Dermis blood vessel endothelial cell (primary cell): ENCODE data around the gene SH3TC2. TPM values are rescaled to one million over a fixed set of nuclear protein-coding genes. Genes with fewer than 3 reads are reported as not detected.

Experiments used
- DNase-seq: peaks from one replicate; pipeline ENCODE4 v3.0.0; 2010
- total RNA-seq: library from RNA; depleted of rRNA; stranded (reverse); fragments of >200 nt; gene quantifications from 2 replicates; pipeline ENCODE4 v1.2.3, GENCODE V29; 2014

SH3TC2 gene
- total RNA-seq, 1 donor from 2014 or later: 18.0 TPM

DNA sequence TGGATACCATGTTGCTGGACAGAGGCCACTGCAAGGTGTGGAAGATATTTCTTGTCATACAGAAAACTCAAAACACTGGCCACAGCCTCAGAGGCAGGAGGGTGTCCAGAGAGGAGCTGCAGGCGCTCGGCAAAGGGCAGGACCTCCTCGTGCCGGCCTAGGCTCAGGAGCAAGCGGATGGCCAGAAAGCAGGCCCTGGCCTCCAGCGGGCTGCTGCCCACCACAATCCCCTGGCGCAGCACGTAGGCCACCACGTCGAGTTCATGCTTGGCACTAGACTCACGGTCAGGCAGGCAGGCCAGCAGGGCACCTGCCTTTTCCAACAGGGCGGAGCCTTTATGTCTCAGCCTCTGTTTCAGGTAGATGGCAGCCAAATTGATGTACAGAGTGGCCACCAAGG, 35.2 kb downstream of the SH3TC2 start:
- no peak for DNase-seq

DNA sequence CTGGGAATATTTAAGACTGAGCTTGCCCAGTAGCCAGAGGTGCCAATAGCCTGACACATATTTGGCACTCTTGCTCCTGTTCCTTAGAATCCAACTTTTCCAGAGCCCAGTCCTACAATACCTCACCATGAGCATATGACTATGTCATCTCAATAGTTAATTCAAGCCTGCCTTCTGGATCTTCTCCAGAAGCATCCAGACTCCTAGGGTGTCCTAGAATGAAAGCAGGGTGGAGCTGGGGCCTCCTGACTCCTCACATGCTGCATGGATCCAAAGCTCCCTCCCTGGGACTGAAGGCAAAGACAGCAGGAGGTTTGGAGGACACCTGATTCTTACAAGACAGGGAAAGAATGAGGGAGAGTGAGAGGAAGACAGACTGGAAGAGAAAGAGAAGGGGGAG, 37.9 kb downstream of the SH3TC2 start:
- DNase-seq: no peak

DNA sequence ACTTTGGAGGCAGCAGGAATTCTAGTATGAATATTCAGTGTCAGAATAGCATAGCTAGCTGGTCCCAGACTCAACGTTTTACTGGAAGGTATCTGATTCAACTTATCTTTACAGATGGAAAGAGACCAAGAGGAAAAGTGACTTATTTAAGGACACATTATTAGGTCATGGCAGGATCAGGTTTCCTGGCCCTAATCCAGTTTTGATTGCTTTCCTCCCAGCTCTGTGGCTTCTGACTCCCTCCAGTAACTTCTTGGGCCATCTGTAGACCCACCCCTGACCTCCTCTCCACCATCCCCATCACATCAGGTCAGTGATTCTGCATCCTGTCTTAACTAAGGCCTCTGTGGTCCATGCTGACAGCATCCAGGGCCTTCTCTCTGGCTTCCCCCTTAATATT, 38.4 kb downstream of the SH3TC2 start:
- DNase-seq: peak; percentile 48

DNA sequence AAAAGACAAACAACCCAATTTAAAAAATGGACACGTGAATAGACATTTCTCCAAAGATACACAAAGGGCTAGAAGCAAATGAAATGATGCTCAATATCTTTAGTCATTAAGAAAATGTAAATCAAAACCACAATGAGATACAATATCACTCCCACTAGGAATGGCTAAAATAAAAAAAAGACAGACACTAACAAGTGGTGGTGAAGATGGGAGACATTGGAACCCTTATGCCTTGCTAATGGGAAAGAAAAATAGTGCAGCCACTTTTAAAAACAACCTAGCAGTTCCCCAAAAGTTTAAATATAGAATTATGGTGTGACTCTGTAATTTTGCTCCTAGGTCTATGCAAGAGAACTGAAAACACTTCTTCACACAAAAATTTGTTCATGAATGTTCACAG, 40.7 kb downstream of the SH3TC2 start:
- no peak for DNase-seq

DNA sequence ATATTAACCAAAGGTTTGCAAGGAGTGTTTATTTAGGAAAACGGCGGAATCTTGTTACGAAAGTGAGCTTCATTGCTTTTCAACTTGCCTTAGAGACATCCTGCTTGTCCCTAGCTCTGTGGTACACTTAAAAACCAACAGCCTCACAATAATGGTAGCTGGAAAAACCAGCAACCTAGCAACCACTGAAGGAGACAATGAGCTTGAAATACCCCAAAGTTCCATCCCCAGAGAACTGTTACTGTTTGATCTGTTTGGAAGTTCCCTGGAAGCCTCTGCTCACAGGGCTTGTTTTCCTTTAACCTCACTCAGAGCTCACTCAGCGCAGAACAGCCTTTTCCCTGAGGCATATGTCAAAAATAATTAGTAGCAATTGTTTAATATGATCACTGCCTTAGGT, 43.2 kb downstream of the SH3TC2 start:
- DNase-seq: peak; percentile 24

DNA sequence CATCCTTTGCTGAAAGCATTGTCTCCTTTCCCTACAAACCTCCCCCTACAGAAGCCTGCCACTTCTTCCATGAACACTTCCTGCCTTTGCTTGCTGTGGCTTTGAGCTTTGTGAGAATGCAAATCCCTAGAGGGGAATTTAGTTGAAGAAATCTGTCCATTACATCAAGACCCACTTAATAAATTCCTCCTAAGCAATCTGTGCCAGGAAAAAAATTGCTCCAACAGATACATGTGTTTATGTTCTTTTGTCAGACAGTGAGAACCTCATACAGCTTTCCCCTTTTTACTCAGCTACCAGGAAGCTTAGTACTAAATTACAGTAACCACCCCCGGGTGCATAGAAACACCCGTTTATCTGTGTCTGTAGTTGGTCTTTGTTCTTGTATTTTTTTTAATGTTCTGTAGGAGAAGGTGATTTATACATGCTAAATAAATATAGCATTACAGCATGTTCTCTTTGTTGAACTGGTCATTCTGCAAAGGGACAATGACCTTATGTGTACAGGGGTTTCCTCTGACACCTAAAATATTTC, 43.9 kb downstream of the SH3TC2 start:
- DNase-seq: peak; percentile 66

DNA sequence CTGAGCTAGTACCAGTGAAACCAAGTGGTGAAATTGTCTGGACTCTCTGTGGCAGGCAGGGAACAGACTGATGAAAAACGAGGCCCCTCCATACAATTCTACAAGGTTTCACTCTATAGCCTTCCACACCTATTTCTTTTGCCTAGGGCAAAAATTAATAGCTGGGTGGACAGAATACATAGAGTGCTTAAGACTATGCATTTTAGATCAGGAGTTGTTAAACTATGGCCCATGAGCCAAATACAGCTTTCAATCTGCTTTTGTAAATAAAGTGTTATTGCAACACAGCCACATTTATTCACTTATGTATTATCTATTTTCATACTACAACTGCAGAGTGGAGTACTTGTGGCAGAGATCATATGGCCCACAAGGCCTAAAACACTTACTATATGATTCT, 45.2 kb downstream of the SH3TC2 start:
- DNase-seq: no peak

DNA sequence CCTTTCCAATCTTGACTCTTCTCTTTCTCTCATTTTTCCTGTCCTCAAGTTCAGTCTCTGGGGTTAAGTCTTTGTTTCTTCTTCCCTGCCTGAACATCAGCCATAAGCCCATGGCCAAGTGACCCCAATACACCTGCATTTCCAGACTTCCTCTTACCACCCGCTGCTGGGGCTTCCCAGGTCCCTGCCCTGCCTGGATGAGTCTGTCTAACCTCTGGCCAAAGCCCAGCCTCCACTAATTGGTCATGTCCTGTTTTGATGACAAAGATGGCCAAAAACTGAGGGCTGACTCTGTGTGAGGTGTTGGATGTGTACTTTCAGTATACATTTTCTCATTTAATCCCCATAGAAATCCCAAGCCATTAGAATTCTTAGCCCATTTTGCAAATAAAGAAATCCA, 47.3 kb downstream of the SH3TC2 start:
- DNase-seq: peak; percentile 53

DNA sequence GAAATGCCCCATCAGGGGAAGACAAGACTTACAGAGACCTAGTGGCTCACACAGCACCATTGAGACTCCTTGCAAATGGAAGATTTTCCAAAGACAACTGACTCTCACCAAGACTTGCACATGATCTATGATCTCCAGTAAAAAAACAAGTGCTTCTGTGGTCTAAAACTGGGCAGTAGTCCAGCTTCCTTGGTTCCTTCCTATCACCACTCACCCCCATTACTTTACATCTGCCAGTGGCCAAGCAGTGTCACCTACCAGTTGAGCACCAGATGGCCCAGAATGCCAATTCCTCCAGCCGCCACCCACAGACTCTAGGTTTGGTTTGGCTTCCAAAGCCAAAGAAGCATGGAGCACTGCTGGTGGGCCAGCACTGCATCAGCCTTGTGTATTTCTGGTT, 47.7 kb downstream of the SH3TC2 start:
- no peak for DNase-seq

DNA sequence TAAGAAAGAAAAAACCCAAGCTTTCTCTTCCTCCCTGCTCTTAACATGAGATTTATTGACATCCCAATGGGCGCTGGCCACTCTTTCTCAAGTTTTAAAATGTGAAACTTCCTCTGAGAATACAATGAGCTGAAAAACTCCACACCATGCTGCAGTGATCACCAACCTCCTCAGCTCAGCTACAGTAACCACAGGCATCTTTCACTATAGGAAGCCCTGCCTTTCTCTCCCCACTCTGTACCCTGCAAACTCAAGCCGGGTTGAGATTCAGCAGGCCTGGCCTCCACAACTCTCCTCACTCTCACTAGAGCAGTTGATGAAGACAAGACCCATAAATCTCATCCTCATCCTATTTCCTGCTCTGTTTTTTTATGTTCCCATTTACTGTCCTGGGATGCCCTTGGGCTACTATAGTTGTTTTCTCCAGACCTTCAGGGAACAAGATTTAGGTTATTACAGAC, 48.3 kb downstream of the SH3TC2 start:
- DNase-seq: no peak

DNA sequence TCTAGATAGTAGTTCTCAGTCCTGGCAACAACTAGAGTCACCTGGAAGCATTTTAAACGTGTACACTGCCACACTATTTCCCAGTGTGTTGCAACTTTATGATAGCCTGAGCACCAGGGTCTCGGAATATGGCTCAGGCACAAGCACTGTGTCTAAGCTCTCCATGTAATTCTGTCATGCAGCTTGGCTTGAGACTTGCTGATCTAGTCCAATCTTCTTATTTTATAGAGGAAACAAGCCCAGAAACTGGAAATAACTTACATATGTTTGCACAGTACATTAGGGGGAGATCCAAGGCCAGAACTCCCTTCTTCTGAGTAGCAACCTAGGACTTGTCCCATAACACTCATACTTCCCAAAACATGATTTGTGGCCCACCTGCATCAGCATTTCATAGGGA, 49.1 kb downstream of the SH3TC2 start:
- no peak for DNase-seq

DNA sequence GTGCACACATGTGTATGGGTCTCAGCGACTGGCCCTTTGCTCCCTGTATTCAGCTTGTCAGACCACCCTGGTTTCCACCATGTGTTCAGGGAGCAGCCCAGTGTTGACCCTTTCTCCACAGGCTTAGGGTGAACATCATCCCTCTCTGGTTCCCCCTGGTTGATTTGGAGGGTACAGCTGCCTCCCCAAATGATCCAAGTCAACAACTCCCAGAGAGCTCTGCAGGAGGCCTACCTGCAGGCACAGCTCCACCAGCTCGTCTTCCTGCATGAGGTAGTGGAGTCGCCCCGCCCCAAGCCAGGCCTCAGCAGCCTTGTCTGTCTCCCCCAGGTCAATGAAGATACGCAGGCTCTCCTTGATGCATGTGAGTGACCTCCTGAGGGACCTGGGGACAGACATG, 50.5 kb downstream of the SH3TC2 start:
- DNase-seq: no peak

DNA sequence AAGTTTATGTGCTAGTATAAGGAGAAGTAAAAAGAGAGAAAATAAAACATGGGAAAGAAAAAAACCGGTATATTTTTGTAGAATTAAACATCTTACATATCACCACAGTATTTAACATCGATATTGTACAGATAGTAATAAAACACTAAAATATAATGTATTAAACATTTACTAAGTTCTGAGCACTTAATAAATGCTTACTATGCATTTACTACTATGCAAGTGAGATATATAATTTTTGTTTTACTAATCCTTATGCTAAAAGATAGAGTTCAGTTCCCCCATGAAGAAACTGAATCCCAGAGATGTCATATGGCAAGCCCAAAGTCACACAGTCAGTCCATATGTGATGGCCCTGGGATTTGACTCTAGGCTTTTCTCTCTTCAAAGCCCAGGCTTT, 51.1 kb downstream of the SH3TC2 start:
- no peak for DNase-seq

DNA sequence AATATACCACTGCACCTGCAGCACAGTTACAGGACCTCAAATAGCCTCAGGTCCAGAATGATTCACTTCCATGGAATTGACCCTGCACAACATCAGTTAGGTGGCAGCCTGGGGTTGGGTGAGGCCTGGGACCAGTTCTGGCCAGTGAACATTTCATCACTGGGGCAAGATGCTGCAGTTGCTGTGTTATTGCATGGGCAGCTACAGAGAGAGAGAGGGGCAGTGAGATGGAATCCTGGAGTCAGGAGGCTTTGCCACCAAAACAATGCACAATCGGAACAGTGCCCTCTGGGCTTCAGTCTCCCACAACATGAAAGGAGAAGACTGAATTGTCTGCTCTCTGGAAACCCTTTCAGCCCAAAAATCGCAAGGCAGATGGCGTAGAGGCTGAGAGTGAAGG, 51.8 kb downstream of the SH3TC2 start:
- no peak for DNase-seq

DNA sequence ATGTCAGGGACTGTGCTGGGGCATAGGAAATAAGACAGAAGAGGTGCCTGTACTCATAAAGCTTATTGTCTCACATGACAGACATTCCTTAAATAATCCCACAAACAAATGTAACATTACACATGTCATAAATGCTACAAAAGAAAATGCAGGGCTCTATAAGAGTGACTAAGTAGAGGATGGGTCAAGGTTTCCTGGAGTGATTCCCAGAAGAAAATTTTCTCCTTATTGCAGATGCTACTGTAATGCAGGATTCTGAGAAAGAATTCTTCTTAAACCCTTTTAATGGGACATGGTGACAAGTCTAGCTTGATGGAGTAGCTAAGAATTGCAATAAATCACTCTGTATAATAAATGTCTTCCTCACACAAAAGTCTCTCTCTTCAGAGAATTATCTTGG, 55.7 kb downstream of the SH3TC2 start:
- DNase-seq: no peak

DNA sequence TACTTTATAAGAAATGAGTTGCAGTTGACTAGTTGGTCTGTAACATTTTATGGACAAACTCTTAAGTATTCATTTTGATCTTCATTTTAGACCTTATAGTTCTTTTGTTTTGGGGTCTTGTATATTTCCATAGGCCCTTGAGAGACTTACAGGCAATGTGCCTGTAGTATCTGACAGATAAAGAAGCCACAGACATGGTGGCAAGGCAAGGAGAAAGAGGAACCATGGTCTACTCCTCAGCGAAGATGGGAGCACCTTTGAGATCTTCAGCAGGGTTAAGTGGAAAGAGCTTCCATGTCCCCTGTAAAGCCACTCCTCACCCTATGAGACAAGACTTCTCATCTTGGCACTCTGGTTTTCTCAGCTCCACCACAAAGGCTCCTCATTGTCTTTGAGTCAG, 56.4 kb downstream of the SH3TC2 start:
- no peak for DNase-seq

DNA sequence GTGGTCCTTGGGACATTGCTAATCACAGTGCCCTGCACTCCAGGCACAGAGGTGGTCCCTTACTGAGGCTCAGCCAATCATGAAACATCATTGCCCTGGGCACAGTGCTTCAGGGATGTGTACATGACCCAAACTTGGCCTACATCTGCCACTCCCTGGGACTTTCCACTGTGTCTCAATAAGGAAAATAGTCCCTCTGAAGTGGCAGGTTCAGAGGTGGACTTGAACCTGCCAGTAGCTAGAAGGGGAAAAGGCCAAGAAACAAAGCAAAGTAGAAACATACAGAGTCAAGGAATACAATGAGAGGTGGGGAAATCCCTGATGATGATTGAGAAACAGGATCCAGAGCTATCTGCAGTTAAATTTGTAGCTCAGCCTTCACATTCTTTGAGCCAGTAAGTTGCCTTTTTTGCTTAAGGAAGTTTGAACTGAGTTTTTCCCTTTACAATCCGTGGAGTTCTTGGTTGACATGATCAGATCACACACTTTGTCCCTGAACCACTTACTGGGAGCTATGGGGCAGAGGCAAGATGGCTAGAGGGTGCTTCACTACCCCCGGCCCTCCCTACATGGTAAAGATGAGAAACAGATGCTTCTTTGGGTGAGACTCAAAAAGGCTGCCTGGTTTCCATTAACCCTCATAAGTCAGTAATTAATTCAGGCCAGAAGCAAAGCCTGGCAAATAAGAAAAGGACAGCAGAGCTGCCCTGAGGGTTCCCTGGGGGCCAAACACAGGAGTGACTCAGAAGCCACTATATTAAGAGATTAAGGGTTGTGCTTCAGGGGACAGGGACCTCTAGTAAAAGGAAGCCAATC, 57.6 kb downstream of the SH3TC2 start:
- DNase-seq: peak; percentile 25

DNA sequence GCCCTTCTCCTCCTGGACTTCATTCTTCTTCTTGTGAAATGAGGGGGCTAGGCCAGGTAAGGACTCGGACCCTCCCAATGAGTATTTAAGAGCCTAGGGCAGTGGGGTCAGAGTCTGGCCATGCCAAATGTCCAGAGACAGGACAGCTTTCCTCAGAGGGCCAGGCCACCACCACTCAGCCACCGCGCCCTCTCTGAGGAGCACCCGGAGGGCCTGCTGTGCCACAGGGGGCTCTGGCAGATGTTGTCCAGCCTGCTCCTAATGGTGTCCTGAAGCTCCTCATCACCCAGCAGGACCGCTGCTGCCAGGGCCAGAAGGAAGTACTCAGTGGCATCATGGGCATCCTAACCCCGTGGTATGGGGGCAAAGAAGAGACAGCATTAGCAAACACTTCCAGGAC, 58.3 kb downstream of the SH3TC2 start:
- no peak for DNase-seq

DNA sequence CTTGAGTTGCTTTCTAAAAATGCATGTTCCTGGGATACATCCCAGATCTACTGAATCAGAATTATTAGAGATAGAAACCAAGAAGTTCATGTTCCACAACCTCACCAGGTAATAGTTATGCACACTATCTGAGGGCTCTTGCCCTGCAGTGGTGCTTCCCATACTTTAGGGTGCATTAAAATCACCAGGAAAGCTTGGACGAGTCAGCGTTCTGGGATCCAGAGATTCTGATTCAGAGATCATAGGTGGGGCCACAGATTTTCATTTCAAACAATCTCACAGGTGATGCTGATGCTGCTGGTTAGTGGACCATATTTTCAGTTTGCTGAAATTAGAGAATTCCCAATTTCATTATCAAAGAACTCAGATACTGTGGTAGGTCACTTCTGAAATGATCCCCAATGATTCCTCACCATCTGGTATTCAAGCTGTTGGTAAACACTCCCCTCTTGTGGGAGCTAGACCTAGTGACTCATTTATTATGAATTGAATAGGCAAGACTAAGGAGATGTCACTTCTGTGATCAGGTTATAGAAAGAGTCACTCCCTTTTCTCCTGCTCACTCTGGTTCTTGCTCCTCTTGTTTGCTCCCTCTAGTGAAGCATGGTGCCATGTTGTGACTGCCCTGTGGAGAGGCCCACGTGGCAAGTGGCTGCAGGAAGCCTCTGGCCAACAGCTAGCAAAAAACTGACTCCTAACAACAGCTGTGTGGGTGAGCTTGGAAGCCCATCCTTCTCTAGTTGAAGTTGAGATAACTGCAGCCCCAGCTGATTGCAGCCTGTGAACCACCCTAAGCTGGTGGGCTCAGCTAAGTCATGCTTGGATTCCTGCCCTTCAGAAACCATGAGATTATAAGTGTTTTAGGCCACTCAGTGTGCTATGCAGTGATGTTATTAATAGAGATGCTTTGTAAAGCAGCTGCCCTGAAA, 59.8 kb downstream of the SH3TC2 start:
- peak; percentile 62 for DNase-seq

DNA sequence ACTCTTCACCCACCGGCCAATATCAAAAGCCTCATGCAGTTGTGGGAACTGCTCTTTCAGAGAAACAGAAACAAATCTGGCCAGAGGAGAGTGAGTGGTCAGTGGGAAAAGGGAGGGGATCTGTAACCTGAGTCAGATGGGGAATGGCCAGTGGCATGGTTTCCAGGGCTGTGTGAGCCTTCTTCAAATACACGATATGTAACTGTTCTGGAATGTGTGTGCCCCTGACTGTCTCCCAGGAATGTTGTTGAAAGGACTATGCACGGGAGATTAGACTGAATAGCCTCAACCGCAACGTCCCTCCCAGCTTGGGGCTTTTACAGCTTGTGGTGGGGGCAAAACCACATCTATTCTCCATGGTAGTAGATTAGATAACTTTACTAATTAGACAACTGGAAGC, 60.8 kb downstream of the SH3TC2 start:
- peak; percentile 77 for DNase-seq

DNA sequence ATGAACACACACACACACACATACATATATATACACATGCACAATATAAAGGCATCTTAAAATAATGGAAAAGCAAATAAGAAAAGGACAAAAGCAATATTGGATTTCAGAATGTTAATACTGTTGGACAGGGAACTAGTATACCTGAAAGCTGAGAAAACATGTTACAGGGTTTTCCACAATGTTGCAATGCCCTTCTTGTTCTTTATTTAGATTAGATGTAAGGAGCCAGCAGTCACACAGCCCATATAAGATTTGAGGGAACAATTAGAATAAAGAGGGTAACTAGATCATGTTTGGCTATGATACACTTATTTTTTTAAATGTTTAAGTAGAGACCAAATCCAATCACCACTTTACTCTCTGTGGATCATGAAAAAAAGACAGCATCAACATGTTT, 61.7 kb downstream of the SH3TC2 start:
- DNase-seq: no peak

DNA sequence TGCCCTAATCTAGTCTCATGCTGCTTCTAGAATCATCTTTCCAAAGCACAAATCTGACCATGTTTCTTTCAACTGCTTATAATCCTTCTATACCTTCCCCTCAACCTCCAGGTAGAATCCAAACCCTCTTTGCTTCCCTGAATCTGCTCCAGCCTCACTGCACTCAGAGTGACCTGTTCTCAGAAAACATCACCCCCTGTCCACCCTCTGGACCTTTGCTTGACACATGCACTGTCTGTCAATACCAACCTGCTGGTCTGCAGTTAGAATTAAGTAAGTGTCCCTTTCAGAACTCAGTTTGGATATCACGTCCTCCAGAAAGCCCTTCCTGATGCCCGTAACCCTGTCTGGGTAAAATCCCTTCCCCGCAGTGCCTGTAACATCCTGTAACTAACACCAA, 63.1 kb downstream of the SH3TC2 start:
- no peak for DNase-seq

DNA sequence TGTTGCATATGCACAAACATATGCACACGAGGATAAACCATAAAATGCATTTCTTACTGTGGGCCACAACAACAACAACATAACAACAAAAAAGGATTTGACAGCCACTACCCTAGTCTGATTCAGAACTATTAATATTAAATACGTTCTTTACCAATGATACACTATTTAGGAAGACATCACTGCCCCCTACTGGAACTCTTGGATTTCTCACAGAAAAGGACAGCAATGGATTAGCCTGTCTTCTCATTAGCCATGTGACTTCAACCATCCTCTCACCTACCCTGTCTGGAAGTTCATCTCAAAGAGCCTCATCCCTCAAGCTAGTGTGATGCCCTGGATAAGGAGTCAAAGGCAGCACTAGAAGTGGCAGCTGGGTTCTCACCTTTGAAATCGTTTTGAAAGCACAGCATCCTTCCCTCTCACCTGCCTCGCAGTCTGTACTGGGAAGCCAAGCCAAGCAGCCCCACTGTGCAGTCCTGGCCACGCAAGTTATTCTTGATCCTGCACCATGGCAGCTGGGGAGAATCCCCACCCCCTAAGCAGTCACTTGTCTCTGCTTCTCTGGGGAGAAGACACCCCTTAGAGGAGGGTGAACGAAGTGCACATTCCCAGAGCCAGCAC, 64.6 kb downstream of the SH3TC2 start:
- DNase-seq: peak; percentile 88
